NCI-H82 treated with DMSO at 0.1 percent for 48 hours (cell line): ENCODE measurements around the gene DENND6A.
"Not testable (repeated sequence)": the region's sequence is repeated elsewhere in the genome, so short reads cannot be mapped to it uniquely, and the experiment has no call there.

Experiments
- DNase-seq: peaks from one replicate; lab custom pipeline; 2025; ENCODE audit not compliant: unreplicated experiment; lab: John Stamatoyannopoulos, UW

DENND6A gene

DNA sequence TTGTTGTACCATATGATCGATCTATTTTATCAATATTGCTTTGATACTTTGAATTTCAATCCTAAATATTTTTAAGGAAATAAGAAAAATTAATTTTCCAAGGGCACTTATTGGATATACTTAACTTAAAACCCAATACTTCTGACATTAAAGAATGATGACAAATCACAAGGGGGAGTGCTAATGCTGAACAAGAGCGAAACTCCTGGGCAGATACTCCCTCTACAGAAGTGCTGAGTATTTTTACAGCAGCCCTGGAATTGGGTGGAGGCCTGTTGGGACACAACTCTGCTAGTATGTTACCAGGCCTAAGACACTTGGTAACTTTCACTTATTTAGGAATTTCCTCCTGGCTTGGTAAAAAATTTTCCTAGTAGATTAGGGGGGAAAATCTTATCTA is 46.2 kb downstream of the DENND6A start:
- no peak for DNase-seq

- DNase-seq: no peak
These were observed 48.1 kb downstream of the DENND6A start for GRCh38 chr3:57644740-57645139.

- no peak for DNase-seq
These were observed 55.5 kb downstream of the DENND6A start for GRCh38 chr3:57637391-57637790.

GRCh38 chr3:57634259-57634658 is 58.6 kb downstream of the DENND6A start:
- not testable (repeated sequence) for DNase-seq

DNA sequence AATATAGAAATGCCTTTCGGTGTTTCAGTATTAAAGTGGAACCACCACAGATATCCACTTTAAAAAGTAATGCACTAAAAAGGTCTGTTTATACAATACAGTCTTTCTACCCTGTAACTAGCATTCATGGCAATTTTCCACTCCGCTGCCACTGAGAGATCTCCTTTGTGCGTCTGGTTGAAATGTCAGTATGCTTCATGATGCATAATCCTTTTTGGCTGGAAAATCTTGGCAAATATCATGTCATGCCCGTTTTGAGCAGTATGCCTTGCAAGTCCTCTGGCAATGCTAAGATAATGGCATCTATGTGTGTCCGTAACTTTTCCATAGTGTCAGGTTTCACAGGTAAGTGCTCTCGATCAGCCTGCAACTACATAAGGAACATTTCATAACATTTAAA is 64.9 kb downstream of the DENND6A start:
- DNase-seq: no peak

GRCh38 chr3:57624801-57625200 is 68.1 kb downstream of the DENND6A start:
- no peak for DNase-seq

GRCh38 chr3:57622362-57622761 is 70.5 kb downstream of the DENND6A start:
- DNase-seq: no peak

GRCh38 chr3:57617739-57618138 is 75.1 kb downstream of the DENND6A start:
- no peak for DNase-seq

- no peak for DNase-seq
These were observed 76.6 kb downstream of the DENND6A start for GRCh38 chr3:57616233-57616632.

GRCh38 chr3:57611870-57612269 is 81.0 kb downstream of the DENND6A start:
- DNase-seq: not testable (repeated sequence)

DNA sequence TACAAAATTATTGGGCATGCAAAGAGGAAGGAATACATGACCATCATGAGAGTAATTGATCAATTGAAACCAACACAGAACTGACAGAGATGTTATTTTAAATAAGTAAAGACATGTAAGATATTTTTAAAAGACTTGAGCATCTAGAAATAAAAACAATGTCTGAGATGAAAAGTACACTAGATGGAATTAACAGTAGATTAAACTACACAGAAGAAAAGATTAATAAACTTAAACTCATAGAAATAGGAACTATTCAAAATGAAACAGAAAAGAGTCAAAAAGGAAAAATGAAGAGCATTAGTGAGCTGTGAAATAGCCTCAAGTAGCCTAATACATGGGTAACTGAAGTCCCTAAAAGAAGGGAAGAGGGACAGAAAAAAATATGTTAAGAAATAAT is 87.2 kb downstream of the DENND6A start:
- no peak for DNase-seq

DNA sequence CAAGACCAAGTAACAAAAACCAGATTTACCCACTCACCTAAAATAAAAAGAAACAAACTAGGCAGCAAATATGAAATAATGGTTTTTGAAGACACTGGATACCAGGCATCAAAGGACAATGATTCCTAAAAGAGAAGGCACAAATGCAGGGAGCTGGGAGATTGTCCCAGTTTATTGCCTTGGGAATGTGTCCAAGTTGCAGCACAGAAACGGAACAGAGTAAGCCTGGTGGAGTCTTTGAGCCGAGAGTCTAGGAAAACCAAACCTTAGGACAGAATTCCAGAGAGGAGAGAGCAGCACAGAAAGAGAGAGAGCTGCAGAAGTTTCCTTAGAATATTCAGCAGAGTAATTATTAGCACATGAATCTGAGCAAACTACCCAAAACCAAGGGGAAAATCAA is 87.9 kb downstream of the DENND6A start:
- DNase-seq: no peak

DNA sequence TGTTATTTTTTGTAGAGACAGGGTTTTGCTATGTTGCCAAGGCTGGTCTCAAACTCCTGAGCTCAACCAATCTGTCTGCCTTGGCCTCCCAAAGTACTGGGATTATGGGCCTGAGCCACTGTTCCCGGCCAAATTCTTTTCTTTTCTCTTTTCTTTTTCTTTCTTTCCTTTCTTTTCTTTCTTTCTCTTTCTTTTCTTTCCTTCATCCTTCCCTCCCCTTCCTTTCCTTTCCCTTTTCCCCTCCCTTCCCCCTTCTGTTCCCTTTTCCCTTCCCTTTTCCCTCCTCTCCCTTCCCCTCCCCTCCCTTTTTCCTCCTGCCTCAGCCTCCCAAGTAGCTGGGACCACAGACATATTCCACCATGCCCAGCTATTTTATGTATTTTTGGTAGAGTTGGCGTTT is 92.7 kb downstream of the DENND6A start:
- DNase-seq: no peak

DNA sequence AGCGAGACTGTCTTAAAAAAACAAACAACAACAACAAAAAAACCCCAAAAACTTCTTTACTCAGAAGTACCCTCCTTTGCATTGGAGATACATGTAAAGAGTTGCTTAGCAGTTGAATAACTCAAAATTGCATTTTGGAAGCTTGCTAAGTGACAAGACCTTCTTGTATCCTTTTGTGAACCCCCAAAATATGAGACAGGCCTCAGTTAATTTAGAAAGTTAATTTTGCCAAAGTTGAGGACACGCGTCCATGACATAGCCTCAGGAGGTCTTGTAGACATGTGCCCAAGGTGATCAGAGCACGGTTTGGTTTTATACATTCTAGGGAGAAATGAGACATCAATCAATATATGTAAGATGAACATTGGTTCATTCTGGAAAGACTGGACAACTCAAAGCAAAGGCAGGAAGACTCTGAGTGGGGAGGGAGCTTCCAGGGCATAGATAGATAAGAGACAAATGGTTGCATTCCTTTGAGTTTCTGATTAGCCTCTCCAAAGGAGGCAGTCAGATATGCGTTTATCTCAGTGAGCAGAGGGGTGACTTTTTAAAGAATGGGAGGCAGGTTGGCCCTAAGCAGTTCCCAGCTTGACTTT is 94.0 kb downstream of the DENND6A start:
- no peak for DNase-seq

- DNase-seq: peak; percentile 96
These were observed 95.6 kb downstream of the DENND6A start, which contains the start of gene ARF4 for GRCh38 chr3:57597127-57597923. ARF4 (minus strand) TSS chr3:57597344; CDS start chr3:57597140, 204 bp downstream.

DNA sequence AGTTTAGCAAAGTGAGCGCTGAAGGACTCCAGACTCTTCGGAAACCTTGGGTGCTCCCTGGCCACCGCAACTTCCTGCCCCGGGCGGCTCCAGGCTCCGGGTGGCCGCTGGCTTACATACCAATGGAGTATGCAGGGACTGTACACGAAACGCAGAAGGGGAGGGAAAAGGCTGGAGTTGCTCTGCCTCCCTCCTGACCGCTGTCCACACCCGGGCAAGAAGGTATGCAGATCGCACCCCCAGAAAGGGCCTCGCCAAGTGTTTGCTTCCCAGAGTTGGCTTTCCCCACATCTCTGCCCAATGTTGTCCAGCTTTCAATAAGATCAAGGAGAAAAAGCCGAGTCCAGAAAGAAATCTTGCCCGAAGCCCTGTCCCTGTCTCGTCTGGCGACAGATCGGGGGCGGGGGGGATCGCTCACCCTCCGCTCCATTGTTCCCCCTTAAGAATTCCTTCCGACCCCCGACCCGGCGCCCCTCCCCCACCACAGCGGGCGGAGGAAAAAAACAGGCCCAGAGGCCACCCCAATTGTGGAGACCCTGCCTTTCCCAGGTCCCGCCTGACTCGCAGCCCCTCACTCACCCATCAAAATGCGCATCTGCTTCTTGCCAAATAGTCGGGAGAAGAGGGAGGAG is 96.3 kb downstream of the DENND6A start:
- DNase-seq: peak; percentile 11

GRCh38 chr3:57594576-57594975 is 98.3 kb downstream of the DENND6A start:
- no peak for DNase-seq

DNA sequence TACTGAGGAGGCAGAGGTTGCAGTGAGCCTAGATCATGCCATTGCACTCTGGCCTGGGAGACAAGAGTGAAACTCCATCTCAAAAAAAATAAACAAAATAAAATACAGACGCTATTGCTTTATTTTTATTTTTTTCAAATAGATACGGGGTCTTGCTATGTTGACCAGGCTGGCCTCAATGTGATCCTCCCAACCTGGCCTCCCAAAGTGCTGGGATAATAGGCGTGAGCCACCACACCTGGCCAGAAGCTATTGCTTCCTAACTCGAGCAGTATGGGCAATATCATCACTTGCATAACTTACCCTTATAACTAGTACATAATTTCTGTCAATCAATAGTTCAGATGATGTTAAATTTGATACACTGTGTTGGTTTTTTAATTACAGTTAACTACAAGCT is 98.7 kb downstream of the DENND6A start:
- no peak for DNase-seq

- no peak for DNase-seq
These were observed 100.6 kb downstream of the DENND6A start for GRCh38 chr3:57592306-57592705.

GRCh38 chr3:57587905-57588304 is 105.0 kb downstream of the DENND6A start:
- no peak for DNase-seq

- no peak for DNase-seq
These were observed 106.1 kb downstream of the DENND6A start for GRCh38 chr3:57586778-57587177.

GRCh38 chr3:57583544-57583943 is 109.3 kb downstream of the DENND6A start:
- no peak for DNase-seq
